Measurements from ENCODE around the gene STAT5B.
A peak's percentile ranks its signal among the peaks of the same experiment; 100 is the strongest.

Gene STAT5B

DNA sequence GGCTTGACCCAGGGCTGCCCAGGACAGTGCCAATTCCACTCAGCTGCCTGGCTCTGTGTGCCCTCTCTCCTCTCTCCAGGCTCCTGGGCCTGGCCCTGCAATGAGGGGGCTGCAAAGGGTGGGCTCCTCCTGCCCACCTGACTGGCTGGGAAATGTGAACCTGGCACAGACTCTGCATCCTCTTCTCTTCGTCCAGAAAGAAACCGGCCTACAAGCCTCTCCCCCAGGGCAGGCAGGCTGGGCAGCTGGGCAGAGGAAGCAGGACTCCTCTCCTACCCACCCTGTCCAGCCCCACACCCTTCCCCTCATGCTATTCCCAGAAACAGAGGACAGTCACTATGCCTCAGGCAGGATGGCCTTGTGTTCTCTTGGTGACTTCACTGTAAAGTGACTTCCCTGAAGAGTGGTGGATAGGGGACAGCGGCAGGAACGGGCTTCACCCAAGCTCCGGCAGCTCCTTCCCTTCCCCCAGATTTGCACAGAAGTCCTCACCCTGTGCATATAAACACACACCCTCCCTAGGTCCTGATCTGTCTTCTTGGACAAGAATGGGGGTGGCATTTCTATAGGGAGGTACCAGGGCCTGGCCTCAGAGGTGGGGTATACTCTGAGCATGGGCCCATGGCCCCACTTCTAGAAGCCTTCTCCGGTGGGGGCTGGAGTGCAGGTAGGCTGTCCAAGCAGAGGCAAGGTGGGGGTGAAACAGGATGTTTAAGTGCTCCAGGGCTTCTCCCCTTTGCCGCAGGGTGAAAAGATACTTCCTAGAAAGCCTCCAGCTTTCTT lies 7.2 kb upstream of the STAT5B start:
- TF ChIP-seq, protein P1, sequence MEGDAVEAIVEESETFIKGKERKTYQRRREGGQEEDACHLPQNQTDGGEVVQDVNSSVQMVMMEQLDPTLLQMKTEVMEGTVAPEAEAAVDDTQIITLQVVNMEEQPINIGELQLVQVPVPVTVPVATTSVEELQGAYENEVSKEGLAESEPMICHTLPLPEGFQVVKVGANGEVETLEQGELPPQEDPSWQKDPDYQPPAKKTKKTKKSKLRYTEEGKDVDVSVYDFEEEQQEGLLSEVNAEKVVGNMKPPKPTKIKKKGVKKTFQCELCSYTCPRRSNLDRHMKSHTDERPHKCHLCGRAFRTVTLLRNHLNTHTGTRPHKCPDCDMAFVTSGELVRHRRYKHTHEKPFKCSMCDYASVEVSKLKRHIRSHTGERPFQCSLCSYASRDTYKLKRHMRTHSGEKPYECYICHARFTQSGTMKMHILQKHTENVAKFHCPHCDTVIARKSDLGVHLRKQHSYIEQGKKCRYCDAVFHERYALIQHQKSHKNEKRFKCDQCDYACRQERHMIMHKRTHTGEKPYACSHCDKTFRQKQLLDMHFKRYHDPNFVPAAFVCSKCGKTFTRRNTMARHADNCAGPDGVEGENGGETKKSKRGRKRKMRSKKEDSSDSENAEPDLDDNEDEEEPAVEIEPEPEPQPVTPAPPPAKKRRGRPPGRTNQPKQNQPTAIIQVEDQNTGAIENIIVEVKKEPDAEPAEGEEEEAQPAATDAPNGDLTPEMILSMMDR (IDR thresholded peaks at IDR 0.05; ENCODE audit: extremely low read depth, insufficient read depth, missing control alignments): no peak
- peak; percentile 4 for DNase-seq (ENCODE audit: low spot score)
- in situ Hi-C loops (cut with MboI; ENCODE audit: low pct_unique_long_range_greater_than_20kb, low sequenced_read_pairs, unreplicated experiment): no loop called here

DNA sequence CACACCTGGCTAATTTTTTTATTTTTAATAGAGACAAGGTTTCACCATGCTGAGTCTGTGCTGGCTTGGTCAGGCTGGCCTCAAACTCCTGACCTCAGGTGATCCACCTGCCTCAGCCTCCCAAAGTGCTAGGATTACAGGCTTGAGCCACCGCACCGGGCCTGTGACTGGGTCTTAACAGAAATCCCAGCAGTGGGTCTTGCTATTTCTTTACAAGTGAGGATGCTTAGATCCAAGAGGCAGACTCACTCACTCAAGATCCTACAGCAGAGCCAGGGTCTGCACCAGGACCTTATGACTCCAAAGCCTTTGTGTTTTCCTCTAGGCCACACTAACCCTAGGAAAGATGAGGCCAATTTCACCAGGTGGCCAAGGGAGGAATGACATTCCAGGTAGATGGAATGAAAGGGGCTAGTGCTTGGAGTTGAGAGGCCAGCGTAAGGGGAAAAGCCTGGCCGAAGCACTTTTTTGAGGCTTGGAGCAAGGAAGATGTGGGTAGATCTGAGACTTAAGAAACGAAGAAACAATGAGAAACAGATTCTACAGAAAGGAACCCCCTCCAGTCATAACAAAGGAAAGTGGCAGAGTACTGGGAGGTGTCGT lies 6.4 kb upstream of the STAT5B start:
- peak; percentile 3 for DNase-seq (ENCODE audit: low spot score)
- in situ Hi-C loops (cut with MboI; ENCODE audit: low pct_unique_long_range_greater_than_20kb, low sequenced_read_pairs, unreplicated experiment): no loop called here

DNA sequence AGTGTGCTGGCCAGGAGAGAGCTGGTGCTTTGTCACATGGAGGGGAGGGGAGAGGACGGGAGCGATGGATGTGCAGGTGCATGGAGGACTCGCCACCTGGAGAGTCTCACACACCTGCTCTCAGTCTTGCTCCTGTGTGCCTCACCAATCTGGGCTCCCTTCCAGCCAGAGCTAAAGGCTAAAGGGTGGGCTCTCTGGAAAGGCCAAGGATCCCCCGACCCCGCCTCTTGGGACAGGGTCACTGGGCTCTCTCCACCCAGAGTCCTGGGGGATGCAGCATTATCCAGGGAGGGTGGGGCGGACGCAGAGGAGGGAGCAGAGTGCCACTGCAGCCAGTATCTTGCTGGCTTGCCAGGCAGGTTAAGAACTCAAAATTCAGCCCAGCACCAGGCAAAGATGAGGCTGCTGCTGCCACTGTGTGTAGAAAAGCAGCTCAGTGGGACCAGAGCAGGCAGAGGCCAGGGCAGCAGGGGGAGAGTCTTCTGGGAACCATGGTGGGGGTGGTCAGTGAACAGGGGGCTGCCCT lies 5.4 kb upstream of the STAT5B start:
- no peak for DNase-seq (ENCODE audit: low spot score)
- in situ Hi-C loops (cut with MboI; ENCODE audit: low pct_unique_long_range_greater_than_20kb, low sequenced_read_pairs, unreplicated experiment): no loop called here
- TF ChIP-seq, protein P1 (IDR thresholded peaks at IDR 0.05; ENCODE audit: extremely low read depth, insufficient read depth, missing control alignments): no peak

More for the DNA sequence above, 6.4 kb upstream of the STAT5B start:
- TF ChIP-seq, protein P1 (IDR thresholded peaks at IDR 0.05; ENCODE audit: extremely low read depth, insufficient read depth, missing control alignments): no peak

DNA sequence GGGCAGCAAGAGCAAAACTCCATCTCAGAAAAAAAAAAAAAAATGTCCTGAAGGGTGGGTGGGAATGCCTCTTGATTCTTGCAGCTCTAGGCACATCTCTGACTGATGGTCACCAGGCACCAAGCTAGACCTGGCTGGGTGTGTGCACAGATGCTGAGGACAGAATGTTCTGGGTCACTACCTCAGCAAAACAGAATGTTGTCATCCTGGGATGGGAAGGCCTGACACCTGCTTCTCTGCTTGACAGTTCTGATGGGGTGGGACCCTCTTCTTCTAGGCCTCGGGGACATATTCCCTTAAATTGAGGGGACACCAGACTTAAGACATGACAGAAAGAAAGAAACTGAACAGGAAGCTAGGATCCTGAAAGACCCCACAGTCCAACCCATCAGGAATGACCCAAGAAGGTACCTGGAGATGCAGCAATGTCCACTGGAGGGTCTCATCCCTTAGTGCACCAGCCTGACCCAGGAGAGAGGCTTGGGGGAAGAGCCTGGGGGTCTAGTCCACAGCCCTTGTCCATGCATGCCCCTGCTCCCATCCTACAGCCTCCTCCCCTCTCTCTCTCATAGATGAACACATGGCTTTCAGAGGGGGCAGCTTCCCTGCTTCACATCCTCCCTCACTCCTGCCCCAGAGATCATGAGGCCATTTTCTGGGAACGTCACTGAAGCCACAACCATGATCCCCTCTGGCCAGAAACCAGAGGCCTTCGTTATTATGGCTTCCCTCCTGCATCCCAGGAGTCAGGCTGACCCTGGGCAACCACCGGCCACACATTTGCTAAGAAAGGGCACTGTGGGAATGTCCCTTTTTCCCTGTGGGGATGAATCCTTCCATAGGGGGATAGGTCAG lies 3.8 kb upstream of the STAT5B start:
- TF ChIP-seq, protein P1 (IDR thresholded peaks at IDR 0.05; ENCODE audit: extremely low read depth, insufficient read depth, missing control alignments): no peak
- DNase-seq (ENCODE audit: low spot score): no peak
- in situ Hi-C loops (cut with MboI; ENCODE audit: low pct_unique_long_range_greater_than_20kb, low sequenced_read_pairs, unreplicated experiment): no loop called here

DNA sequence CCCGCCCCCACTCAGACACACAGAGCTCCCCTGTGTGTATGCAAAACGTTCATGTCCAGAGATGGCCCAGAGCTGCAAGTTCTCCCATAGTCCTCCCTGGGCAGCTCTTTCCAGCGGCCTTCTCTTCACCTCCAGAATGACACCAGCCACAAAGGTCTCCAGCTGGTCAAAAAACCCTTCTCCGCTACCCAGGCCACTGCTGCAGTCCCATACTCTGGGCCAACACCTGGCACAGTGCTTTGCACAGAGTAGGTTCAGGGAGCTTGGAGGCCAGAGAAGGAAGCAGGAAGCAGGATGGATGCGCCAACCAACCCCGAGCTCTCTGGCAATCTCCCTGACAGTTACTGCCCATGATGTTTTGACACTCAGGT lies 1.1 kb upstream of the STAT5B start:
- peak; percentile 44 for DNase-seq (ENCODE audit: low spot score)
- in situ Hi-C loops (cut with MboI; ENCODE audit: low pct_unique_long_range_greater_than_20kb, low sequenced_read_pairs, unreplicated experiment): no loop called here
- TF ChIP-seq, protein P1 (IDR thresholded peaks at IDR 0.05; ENCODE audit: extremely low read depth, insufficient read depth, missing control alignments): no peak

DNA sequence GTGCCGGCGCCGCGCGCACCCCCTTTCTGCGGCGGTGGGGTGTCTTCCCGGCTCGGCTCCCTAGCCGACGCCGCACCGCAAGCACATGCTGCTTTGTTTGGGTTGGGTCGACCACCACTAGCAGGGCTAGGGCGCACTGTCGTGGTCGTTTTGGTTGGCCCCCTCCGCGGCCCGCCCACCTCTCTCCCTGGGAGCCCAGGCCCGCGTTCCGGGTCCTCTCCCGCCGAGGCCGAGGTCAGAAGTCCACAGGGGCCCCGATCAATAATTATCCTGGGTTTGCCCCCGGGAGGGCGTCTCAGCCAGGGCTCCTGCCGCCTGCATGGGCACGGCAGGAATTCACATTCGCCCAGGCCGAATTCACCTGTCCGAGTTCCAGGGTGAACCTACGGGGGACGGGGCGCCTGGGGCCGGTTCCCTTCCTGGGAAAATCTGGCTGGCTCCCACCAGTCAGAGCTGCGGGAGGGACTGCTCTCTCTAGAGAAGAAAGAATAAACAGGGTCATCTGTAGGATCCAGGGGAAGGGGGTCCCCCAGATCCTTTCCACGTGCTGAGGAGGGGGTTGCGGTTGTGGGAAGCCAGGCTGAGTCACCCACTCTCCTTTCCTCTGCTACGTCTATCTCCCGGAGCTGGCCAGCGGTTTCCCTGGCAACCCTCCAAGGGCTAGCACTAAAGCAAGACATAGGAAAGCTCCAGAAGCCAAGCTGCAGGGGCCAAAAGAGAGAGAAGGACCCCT lies 584 bp upstream of the STAT5B start:
- DNase-seq (ENCODE audit: low spot score): no peak
- in situ Hi-C loops (cut with MboI; ENCODE audit: low pct_unique_long_range_greater_than_20kb, low sequenced_read_pairs, unreplicated experiment): no loop called here
- TF ChIP-seq, protein P1 (IDR thresholded peaks at IDR 0.05; ENCODE audit: extremely low read depth, insufficient read depth, missing control alignments): no peak
